ENCODE data around the gene MAP3K7.
"Not testable (repeated sequence)": the region's sequence is repeated elsewhere in the genome, so short reads cannot be mapped to it uniquely, and the experiment has no call there.

The MAP3K7 gene

DNA sequence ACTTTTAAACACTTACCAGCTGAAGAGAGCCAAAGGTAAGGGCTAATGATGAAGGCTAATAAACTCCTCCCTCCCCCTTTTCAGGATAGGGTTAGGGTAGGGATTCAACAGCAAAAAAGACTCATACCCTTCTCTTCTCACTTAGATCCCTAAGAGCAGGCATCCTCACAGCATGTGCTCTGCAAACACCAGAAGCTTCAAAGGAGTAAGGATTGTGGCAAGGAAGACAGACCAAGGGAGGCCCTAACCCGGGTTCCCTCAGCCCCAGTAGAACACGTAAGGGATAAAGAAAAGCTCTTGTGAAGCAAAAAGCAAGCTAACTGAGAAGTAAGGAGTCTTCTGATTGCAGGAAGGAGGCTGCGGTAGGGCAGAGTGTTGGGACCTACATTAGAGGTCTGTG is 11.6 kb downstream of the MAP3K7 start:
- peaks cover 12% of the 10 kb centered on the region for H3K36me3 Mint-ChIP-seq (ENCODE audit: low read depth)
- peaks cover 8% of the 10 kb centered on the region for H3K4me1 Mint-ChIP-seq
- H3K9me3 Mint-ChIP-seq: no peaks in the 10 kb centered on the region
- TF ChIP-seq, protein P1, sequence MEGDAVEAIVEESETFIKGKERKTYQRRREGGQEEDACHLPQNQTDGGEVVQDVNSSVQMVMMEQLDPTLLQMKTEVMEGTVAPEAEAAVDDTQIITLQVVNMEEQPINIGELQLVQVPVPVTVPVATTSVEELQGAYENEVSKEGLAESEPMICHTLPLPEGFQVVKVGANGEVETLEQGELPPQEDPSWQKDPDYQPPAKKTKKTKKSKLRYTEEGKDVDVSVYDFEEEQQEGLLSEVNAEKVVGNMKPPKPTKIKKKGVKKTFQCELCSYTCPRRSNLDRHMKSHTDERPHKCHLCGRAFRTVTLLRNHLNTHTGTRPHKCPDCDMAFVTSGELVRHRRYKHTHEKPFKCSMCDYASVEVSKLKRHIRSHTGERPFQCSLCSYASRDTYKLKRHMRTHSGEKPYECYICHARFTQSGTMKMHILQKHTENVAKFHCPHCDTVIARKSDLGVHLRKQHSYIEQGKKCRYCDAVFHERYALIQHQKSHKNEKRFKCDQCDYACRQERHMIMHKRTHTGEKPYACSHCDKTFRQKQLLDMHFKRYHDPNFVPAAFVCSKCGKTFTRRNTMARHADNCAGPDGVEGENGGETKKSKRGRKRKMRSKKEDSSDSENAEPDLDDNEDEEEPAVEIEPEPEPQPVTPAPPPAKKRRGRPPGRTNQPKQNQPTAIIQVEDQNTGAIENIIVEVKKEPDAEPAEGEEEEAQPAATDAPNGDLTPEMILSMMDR (IDR thresholded peaks at IDR 0.05): no peak
- no peak for DNase-seq
- no peak overlapping the region for H3K4me3 Mint-ChIP-seq
- H3K27me3 Mint-ChIP-seq (ENCODE audit: low read depth, poor library complexity): no peaks in the 10 kb centered on the region
- no peak overlapping the region for H3K27ac Mint-ChIP-seq

DNA sequence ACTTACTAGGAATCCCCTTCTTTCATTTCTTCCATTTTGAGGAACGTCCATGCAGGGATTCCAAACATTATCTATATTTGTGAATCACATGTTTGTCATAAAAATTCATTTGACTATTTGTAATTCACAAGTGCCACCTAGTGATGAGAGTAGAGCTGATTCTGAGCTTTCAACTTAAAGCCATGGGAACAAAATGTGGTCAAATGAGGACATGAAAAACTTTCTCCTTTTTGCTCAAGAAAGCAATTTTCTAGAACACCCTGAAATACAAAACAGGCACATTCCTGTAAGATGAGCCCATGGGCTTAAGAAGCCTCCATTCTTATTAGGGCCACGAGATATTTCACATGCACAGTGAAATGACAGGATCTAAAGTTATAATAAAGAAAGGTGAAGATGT is 12.3 kb downstream of the MAP3K7 start:
- DNase-seq: no peak
- peaks cover 8% of the 10 kb centered on the region for H3K4me1 Mint-ChIP-seq
- no peak overlapping the region for H3K27ac Mint-ChIP-seq
- H3K27me3 Mint-ChIP-seq (ENCODE audit: low read depth, poor library complexity): no peaks in the 10 kb centered on the region
- no peaks in the 10 kb centered on the region for H3K9me3 Mint-ChIP-seq
- no peak overlapping the region for H3K4me3 Mint-ChIP-seq
- TF ChIP-seq, protein P1 (IDR thresholded peaks at IDR 0.05): no peak
- H3K36me3 Mint-ChIP-seq (ENCODE audit: low read depth): peaks cover 19% of the 10 kb centered on the region

DNA sequence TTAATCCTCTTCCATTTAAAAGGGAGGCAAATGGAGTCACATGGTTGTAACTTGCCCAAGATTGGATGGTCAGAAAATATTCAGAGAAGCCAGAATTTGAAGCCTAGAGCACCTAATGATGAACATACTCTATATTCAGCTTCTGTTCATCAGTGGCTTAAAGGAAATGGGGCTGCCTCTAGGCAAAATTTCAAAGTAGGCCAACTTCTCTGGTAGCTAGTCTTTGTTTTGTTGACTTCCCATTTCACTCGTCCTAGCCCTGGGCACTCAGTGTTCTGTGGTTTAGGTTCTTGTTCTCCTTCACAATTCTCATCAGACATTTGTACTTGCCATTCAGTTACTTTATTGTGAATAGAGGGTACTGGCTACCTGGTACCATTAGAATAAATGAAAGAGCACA is 13.2 kb downstream of the MAP3K7 start:
- TF ChIP-seq, protein P1 (IDR thresholded peaks at IDR 0.05): no peak
- Mint-ChIP-seq H3K36me3 (ENCODE audit: low read depth) (peaks cover 29% of the 10 kb centered on the region), H3K27me3 (ENCODE audit: low read depth, poor library complexity) (no peaks in the 10 kb centered on the region), H3K9me3 (peaks cover 1% of the 10 kb centered on the region), H3K27ac (no peak overlapping the region), H3K4me3 (no peak overlapping the region), H3K4me1 (peaks cover 8% of the 10 kb centered on the region)
- DNase-seq: no peak

DNA sequence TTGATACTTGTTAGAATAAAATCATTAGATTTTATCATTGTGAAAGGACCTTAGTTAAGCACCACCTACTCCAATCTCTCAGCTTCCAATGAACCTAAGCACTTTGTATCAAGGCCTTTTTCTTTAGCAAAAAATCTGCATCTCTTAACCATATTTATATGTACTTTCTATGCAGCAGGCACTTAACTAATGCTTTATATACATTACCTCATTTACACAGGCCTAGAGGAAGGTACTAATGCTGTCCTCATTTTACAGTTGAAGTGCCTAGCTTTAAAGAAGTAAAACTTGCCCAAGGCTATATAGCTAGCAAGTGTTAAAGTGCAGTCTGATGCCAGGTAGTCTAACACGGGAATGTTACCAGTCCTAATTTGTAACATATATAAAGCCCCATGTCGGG is 14.0 kb downstream of the MAP3K7 start:
- Mint-ChIP-seq H3K4me1 (peaks cover 8% of the 10 kb centered on the region), H3K36me3 (ENCODE audit: low read depth) (peaks cover 36% of the 10 kb centered on the region), H3K27ac (no peak overlapping the region), H3K4me3 (no peak overlapping the region), H3K27me3 (ENCODE audit: low read depth, poor library complexity) (no peaks in the 10 kb centered on the region), H3K9me3 (peaks cover 5% of the 10 kb centered on the region)
- TF ChIP-seq, protein P1 (IDR thresholded peaks at IDR 0.05): no peak
- no peak for DNase-seq

DNA sequence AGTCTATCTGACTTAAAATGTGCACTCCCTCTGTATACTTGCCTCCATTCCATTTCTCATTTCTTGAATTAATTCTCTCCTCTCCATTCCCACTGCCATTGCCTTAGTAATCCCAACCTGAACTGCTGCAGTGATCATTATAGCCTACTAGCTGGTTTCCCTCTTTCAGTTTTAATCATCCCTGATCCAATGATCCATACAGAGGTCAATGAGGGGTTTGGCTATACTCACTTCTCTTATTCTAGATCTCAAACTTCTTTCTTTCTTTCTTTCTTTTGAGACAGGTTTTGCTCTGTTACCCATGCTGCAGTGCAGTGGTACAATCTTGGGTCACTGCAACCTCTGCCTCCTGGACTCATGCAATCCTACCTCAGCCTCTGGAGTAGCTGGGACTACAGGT is 17.6 kb downstream of the MAP3K7 start:
- Mint-ChIP-seq H3K9me3 (peaks cover 33% of the 10 kb centered on the region), H3K4me1 (peaks cover 8% of the 10 kb centered on the region), H3K4me3 (no peak overlapping the region), H3K27ac (no peak overlapping the region), H3K27me3 (ENCODE audit: low read depth, poor library complexity) (no peaks in the 10 kb centered on the region), H3K36me3 (ENCODE audit: low read depth) (peaks cover 71% of the 10 kb centered on the region)
- TF ChIP-seq, protein P1 (IDR thresholded peaks at IDR 0.05): no peak
- no peak for DNase-seq

DNA sequence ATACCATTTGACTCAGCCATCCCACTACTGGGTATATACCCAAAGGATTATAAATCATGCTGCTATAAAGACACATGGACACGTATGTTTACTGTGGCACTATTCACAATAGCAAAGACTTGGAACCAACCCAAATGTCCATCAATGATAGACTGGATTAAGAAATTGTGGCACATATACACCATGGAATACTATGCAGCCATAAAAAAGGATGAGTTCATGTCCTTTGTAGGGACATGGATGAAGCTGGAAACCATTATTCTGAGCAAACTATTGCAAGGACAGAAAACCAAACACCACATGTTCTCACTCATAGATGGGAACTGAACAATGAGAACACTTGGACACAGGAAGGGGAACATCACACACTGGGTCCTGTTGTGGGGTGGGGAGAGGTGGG is 19.2 kb downstream of the MAP3K7 start:
- H3K27ac Mint-ChIP-seq; H3K4me3 Mint-ChIP-seq; H3K27me3 Mint-ChIP-seq (ENCODE audit: low read depth, poor library complexity); H3K4me1 Mint-ChIP-seq; DNase-seq: not testable (repeated sequence)
- peaks cover 49% of the 10 kb centered on the region for H3K9me3 Mint-ChIP-seq
- H3K36me3 Mint-ChIP-seq (ENCODE audit: low read depth): peaks cover 86% of the 10 kb centered on the region

DNA sequence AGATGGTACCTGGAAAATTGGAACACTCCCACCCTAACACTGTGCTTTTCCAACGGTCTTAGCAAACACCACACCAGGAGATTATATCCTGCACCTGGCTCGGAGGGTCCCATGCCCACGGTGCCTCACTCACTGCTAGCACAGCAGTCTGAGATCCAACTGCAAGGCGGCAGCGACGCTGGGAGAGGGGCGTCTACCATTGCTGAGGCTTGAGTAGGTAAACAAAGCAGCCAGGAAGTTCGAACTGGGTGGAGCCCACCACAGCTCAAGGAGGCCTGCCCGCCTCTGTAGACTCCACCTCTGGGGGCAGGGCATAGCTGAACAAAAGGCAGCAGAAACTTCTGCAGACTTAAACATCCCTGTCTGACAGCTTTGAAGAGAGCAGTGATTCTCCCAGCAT is 24.5 kb downstream of the MAP3K7 start:
- H3K27me3 Mint-ChIP-seq (ENCODE audit: low read depth, poor library complexity); DNase-seq; H3K27ac Mint-ChIP-seq; H3K4me3 Mint-ChIP-seq; H3K4me1 Mint-ChIP-seq: not testable (repeated sequence)
- Mint-ChIP-seq H3K36me3 (ENCODE audit: low read depth) (peaks cover 88% of the 10 kb centered on the region), H3K9me3 (peaks cover 51% of the 10 kb centered on the region)

Measured in nephron progenitor cell (in vitro differentiated cells).